GM04504 (cell line): ENCODE data around the gene USP32.
A peak's percentile ranks its signal among the peaks of the same experiment; 100 is the strongest.
"Not testable (repeated sequence)": the region's sequence is repeated elsewhere in the genome, so short reads cannot be mapped to it uniquely, and the experiment has no call there.

Experiments
- DNase-seq: peaks from one replicate; pipeline ENCODE4 v3.0.0-alpha.2; 2012; ENCODE audit warnings: low read depth

Gene USP32

DNA sequence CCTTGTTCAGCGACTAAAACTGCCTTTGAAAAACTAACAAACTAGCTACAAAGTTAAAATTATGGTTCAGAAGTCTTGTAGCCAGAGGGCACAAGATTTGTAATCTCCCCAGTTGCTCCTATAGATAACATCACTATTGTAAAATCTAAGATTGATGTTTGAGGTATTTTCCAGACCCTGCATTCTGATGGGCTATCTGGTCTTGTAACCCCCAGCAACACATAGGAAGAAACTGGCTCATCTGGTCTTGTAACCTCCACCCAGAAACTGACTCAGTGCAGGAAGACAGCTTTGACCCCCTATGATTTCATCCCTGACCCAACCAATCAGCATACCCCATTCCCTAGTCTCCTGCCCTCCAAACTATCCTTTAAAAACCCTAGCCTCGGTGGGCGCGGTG is 18.1 kb upstream of the USP32 start:
- DNase-seq: no peak

DNA sequence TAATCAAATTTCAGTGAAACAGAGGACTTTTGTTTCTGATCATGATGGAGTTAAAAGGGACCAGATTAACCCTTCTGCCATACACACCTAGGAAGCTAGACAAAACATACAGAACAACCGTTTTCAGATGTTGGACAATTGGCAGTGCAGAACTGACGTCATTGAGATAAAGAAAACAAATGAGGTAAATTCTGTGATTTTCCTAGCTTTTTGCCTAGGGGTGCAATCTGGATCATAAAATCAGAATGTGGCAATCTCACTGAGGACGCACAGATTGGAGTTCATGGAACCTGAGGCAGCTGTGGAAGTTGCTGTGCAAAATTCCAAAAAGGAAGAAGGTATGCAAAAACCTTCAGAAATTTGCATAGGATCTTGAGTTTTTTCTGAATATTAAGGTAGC is 15.0 kb upstream of the USP32 start:
- no peak for DNase-seq

DNA sequence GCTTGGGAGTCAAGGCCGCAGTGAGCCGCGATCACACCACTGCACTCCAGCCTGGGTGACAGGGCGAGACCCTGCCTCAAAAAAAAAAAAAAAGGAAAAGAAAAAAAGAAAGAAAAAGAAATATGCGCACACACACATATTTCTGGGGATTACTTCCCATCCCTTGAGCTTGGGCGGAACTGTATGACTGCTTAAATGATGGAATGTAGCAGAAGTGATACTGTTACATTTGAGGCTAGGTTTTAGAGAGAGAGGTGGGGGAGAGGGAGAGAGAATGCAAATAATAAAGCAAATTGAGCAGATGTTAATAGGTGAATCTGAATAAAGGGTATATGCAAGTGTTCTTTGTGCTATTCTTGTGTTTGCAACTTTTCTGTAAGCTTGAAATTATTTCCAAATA is 12.0 kb upstream of the USP32 start:
- DNase-seq: no peak

DNA sequence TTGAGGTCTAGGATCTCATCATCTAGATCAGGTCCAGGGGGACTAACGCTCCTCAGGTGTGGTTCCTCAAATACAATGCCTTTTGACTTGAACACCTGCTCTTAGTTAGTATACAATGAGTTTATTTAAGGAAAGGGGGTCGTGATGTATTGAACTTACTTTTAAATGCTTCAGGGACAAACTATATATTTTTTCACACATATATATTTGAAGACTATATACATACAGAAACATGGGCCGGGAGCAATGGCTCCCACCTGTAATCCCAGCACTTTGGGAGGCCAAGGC is 11.5 kb upstream of the USP32 start:
- DNase-seq: no peak

DNA sequence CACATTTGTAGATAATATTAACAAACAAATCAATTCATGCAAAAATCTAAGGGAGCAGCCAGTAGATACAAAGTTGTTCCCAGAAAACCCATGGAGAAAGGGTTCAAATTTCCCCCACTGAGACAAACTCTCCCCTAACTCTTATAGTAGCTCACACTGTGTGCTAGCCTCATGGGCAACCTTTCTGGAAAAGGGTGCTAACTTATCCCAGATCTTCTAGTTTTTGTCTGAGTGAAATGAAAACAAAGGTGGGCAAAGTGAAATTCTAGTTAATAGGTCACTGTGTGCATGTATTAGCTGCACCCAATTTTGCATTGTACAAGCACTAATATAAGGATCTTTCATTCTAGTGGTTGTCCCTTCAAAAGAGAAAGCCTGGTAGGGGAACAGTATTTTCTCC is 9.9 kb upstream of the USP32 start:
- DNase-seq: no peak

DNA sequence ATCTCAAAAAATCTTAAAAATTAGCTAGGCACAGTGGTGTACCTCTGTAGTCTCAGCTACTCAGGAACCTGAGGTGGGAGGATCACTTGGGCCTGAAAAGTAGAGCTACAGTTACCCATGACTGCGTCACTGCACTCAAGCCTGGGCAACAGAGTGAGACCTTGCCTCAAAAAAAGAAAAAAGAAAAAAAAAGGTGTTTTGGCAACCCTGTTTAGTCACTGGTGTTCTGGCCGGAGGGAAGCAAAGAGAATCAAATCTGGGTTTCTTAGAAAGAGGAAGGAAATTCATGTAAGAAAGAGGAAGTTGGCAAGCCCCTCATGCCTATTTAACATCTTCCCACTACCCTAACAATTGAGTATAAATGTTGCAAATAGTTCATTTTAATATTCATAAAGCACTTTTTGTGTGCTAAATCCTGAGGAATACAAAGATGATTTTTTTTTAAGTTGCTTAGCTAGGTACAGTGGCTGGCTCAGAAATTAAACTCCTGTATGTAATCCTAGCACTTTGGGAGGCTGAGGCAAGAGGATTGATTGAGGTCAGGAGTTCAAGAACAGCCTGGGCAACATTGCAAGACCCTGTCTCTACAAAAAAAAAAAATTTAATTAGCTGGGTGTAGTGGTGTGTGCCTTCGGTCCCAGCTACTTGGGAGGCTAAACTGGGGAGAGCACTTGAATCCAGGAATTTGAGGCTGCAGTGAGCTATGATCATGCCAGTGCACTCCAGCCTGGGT is 6.5 kb upstream of the USP32 start:
- no peak for DNase-seq

DNA sequence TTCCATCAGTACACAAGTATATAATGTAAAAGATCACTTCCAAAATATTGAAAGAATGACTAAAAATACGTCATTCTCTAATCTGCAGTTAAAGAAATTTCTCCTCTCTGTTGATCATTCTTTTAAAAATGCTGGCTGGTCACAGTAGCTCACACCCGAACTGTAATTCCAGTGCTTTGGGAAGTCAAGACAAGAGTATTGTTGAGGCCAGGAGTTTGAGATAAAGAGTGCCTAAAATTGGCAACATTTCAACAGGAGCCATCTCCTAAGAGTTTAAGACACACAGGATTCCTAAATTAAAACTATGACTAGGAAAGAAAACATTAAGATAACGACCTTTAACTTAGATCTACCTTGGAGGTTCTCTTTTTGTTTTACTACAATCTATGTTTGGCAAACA is 4.5 kb upstream of the USP32 start:
- no peak for DNase-seq

DNA sequence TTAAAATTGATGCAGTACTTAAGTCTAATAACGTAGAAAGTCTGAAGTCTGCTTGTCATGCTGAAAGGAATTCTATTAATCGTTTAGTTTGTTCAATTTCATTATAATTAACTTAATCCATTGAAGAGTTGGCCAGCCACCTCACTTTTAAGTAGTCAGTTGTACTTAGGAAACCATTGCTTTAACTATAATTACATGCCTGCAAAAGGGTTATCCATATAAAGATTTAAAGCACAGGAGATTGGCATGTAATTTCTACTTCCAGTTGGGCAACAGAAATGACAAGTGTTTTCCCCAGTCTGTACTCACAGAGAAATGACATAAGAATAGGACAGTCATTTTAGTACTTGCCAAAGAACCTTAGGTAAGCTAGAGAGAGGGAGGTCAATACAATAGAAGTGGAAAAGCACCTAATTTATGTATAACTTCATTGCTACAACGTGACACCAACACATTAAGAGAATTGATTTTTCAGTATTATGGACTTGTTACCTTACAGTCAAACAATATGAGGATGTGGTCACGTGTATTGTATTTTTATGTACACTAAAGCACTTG is 3.7 kb upstream of the USP32 start:
- DNase-seq: no peak

DNA sequence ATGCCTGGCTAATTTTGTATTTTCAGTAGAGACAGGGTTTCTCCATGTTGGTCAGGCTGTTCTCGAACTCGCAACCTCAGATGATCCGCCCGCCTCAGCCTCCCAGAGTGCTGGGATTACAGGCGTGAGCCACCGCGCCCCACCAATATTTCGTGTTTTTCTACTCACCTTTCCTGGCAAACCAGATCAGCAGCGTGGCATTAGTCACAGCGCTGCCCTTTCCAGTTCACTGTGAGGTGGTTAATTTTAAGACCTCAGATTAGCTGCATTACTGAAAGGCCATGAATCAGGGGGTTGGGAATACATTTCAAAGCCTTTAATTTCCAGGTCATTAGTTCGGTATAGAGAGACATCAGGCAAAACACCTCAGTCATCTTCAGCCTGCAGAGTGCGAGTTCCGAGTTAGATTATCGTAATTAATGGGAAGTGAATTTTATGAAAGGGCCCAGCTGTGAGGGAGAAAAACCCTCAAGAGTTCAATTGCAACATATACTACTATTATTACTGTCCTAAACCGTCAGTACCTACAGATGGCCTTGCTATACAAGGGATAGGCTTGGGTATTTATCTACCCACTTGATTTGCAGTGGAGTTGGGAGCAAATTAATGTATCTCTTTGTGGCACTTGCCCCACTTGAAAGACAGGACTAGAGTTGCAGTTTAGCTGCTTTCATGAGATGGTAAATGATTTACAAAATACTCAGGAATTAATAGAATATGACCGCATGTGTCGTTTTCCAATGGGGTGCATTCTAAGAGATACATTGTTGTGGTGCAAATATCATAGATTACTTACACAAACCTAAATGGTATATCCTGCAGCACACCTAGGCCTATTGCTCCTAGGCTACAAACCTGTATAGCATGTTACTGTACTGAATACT is 2.1 kb upstream of the USP32 start:
- DNase-seq: no peak

DNA sequence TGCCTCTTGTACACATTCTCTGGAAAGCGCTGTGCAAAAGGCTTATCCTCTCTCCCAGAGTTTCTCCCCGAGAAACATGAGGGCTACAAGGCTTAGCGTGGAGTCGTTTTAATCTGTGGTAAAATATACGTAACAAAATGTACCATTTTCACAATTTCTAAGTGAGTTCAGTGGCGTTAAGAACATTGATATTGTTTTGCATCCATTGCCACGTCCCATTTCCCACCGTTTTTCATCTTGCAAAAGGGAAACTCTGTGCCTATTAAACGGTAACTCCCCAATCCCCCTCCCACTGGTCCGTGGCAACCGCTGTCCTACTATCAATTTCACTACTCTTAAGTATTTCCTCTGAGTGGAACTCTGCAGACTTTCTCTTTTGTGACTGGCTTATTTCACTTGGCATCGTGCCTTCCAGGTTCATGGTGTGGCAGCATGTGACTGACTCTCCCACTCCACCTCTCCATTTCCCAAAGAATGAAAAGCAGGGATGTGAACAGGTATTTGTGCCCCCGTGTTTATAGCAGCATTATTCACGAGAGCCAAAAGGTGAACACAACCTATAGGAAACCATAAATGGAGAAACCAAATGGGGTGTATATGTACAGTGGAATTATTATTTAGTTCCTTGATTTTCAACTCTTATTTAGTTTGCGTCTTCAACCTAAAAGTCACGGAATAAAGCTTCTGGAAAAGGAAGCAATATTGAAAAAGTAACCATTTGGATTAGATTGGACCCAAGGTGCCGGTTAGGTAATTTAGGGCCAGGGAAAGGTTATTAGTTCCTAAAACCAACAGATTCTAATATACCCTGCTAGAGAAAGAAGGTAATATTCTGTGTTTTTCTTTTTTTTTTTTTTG is 1.1 kb upstream of the USP32 start:
- no peak for DNase-seq

DNA sequence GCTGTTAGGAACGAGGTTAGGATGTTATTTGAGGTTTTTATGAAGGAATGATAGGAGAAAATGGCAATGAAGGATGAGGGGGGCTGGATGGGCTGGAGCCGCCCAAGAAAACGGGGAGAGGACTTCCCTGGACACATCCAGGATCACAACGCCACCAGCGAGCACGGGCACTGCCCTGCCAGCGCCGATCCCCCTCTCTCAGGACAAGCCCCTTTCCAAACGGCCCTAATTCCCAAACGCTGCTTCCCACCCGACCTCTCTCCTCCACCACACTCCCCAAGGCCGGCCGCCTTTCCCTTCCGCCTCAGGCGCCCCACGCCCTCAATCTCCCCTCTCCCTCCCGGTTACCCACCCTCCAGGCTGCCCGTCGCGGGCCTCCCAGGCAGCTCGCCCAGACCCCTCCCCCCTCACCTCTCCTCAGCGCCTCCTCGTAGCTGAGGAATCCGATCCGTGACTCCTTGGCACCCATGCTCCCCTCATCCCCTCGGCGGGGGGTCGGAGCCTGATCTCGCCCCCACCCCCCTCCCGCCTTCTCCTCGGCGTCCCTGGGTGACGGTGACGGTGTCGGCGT is 377 bp downstream of the USP32 start:
- no peak for DNase-seq

DNA sequence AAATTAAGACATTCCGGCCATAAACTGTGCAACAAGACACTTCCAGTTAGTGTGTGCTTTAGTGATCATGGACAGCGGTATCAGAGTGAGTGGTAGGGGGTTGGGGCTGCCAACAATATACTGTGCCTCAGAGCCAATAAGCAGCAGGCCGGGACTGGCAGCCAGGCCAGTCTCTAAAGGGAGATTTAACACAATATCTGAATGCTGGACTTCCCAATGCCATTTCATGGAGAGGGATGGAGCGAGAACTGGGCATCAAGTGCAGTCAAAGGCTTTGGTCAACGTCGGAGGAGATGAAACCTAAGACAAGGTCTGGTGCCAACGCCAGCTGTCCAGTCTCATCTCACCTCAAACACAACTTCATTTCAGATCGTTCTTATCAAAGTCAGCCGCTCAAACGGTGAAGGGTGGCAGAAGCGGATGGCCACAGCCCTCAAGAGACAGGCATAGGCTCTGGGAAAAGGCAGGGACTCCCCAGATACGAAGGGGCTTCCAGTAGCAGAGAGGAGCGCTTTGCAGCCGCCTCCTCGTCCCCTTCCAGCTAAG is 935 bp downstream of the USP32 start:
- no peak for DNase-seq

DNA sequence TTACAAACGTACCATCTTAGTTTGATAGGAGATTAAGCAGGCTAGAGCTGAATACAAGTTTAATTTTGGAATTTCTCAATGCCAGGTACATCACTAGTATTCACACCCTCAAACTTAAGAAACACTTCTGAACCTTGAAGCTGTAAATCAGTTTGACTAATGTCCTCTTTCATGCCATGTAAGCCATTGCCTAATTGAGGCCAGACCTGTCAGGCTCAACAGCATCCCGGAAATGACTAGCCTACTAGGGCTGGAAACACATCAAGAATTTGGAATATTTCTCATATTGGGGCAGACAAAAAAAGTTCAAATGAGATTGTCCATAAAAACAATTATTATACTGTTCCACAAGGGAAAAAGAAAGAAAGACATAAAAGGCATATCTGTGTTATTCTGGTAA is 1.7 kb downstream of the USP32 start:
- DNase-seq: peak; percentile 59

DNA sequence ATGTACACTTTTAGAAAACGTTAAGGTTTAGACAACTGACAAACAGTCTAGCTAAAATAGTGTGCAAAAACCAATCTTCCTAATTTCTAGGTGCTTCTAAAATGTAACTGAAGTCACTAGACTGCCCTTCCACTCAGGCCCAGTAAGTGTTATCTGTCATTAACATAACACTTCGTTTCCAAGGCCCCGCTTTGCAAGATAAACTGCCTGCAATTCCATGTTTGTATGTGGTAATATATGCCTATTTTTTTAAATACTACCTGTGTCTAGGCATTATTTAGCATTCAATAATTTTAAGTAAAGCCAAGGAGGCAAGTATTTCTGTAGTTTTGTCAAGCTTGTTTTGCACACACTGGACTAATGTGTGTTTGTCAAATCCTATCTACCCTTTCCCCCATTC is 3.2 kb downstream of the USP32 start:
- DNase-seq: no peak

DNA sequence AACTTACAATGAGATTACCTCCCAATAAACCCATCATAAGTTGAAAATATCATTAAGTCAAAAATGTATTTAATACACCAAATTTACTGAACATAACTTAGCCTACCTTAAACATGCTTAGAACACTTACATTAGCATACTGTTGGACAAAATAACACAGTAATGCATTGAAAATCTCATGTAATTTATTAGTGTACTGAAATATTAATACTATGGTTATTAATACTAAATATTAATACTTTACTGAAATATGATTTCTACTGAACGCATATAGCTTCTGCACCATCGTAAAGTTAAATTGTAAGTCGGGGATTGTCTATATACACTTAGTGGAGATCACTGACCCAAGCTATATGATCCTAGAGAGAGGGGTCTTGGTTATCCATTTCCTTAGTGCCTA is 4.3 kb downstream of the USP32 start:
- DNase-seq: no peak

DNA sequence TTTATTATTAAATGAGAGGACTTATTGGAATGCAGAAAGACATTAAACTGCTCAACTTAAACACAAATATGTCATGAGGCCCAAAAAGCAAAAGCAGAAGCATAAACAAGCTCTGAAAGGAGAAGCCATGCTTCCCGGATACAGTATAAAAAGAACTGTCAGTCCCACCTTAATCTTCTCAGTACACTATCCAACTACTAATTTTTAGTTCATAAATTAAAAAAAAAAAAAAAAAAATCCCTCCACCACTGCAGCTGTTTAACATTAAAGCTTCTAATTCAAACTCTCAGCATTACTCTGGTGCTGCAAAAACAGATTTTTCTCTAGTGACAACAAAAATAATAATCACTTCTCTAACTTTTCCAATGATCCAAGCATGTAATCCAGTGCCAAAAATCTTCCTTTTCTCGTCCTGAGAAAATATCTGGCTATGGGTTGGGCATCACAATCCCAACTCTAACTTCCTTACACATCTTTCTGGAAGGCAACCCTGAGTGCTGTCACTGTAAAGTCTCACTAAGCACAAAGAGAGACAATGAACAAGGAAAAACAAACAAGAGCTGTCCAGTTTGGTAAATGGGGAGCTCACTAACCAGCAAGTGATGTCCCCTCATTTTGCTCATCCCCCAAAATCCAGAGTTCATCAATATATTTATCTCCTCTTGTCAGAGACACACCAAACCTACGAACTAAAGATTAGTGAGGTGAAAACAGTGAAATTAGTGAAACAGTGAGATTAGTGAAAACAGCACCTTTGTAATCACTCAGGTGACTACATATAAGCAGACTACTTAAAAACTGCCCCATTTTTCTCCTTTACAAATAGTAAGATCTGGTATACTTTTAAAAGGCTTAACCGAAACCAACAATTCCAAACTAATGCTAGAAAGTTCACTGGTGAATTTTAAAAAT is 5.5 kb downstream of the USP32 start:
- no peak for DNase-seq

DNA sequence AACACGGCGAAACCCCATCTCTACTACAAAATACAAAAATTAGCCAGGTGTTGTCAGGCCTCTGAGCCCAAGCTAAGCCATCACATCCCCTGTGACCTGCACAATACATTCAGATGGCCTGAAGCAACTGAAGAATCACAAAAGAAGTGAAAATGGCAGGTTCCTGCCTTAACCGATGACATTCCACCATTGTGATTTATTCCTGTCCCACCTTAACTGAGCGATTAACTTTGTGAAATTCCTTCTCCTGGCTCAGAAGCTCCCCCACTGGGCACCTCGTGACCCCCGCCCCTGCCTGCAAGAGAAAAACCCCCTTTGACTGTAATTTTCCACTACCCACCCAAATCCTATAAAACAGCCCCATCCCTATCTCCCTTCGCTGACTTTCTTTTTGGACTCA is 7.0 kb downstream of the USP32 start:
- DNase-seq: not testable (repeated sequence)

DNA sequence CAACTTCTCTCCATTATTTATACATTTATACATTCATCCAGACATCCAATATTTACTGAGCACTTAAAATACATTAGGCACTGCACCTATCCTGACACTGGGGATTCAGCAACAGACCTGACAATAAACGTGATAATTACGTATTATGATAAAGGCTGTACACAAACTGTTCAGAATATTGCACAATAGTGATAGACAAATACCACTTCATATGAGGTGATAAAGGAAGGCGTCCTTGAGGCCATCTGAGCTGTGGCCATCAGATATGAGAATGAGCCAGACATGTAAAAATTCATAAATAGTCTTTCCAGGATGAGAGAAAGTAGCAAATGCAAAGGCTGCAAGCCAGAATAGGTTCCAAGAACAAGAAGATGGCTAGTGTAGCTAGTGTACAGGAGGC is 8.6 kb downstream of the USP32 start:
- DNase-seq: no peak

DNA sequence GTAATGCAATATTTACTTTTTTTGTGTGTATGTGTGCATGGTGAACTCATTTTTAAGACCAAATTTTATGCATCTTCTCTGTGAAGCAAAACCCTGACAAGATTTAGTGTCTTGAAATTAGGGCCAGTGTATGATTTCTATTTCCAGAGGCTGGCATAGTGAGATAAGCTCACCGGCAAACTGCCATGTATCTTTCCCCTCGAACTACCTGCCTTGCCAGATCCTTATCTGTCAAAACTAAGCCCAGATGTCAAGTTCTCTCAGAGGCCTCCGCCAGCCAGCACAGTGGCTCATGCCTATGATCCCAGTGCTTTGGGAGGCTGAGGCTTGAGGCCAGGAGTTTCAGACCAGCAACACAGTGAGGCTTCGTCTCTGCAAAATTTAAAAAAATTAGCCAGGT is 10.0 kb downstream of the USP32 start:
- no peak for DNase-seq

DNA sequence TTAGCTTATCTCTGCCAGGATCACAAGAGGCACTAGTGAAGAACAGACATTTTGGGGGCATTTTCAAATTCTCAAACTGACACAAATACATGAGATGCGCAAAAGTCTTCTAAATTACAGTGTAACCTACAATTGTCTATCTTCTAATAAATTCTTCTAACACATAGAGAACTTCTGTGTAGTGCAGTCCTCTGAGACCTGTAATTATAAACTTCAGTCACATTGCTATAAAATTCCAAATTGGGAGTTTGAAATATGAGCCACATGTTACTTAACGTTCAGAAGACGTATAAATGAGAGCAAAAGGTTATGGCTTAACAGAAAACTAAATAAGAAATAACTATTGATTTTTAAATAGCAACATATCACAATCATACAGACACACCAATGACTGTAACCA is 12.5 kb downstream of the USP32 start:
- not testable (repeated sequence) for DNase-seq

DNA sequence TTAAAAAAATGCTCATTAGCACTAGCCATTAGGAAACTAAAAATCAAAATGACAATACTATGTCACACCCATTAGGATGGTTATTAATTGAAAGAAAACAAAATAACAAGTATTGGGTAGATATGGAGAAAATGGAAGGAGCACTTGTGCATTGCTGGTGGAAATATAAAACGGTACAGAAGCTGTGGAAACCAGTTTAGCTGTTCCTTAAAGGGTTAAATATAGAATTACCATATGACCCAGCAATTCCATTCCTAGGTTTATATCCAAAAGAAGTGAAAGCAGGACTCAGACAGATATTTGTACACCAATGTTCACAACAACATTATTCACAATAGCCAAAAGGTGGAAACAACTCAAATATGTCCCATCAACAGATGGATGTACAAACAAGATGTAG is 13.7 kb downstream of the USP32 start:
- not testable (repeated sequence) for DNase-seq
